ENCODE measurements around the gene MEF2B.
"Not testable (repeated sequence)": the region's sequence is repeated elsewhere in the genome, so short reads cannot be mapped to it uniquely, and the experiment has no call there.

MEF2B gene

GRCh38 chr19:19121371-19121770 lies 48.7 kb downstream of the MEF2B start:
- no peak for DNase-seq

- no peak for DNase-seq
Measured at GRCh38 chr19:19120308-19121231, 49.5 kb downstream of the MEF2B start.

GRCh38 chr19:19119325-19120237 lies 50.5 kb downstream of the MEF2B start:
- no peak for DNase-seq

GRCh38 chr19:19115954-19116353 lies 54.1 kb downstream of the MEF2B start:
- DNase-seq, result peak; percentile 30 to 50

- DNase-seq, result no peak
Measured at GRCh38 chr19:19113040-19113626, 56.9 kb downstream of the MEF2B start.

- no peak for DNase-seq
Measured at GRCh38 chr19:19111967-19112580, 58.0 kb downstream of the MEF2B start.

GRCh38 chr19:19111136-19111835 lies 58.8 kb downstream of the MEF2B start:
- DNase-seq, result no peak

GRCh38 chr19:19110410-19111135 lies 59.5 kb downstream of the MEF2B start:
- DNase-seq, result no peak

- DNase-seq, result no peak
Measured at GRCh38 chr19:19109601-19110000, 60.5 kb downstream of the MEF2B start.

- no peak for DNase-seq
Measured at GRCh38 chr19:19107654-19108053, 62.4 kb downstream of the MEF2B start.

- DNase-seq, result not testable (repeated sequence)
Measured at GRCh38 chr19:19106938-19107337, 63.1 kb downstream of the MEF2B start.

GRCh38 chr19:19106056-19106551 lies 64.0 kb downstream of the MEF2B start:
- no peak for DNase-seq

- no peak for DNase-seq
Measured at GRCh38 chr19:19105365-19106055, 64.6 kb downstream of the MEF2B start.

- DNase-seq, result no peak
Measured at GRCh38 chr19:19103167-19103566, 66.9 kb downstream of the MEF2B start.

- not testable (repeated sequence) for DNase-seq
Measured at GRCh38 chr19:19102566-19102965, 67.5 kb downstream of the MEF2B start.

GRCh38 chr19:19101540-19101939 lies 68.5 kb downstream of the MEF2B start:
- DNase-seq, result no peak

- DNase-seq, result no peak
Measured at GRCh38 chr19:19098703-19099632, 71.1 kb downstream of the MEF2B start.

GRCh38 chr19:19098084-19098702 lies 71.9 kb downstream of the MEF2B start:
- no peak for DNase-seq

All from activated CD4-positive, alpha-beta T cell treated with anti-CD3 and anti-CD28 coated beads for 4 hours (primary cell).